ENCODE results near the gene PPIL1. TPM values are rescaled to one million over a fixed set of nuclear protein-coding genes. Genes with fewer than 3 reads are reported as not detected.

The PPIL1 gene
- total and polyA plus RNA-seq, 2 of the 8 experiments (the other 6 are each of a cell fraction or from before 2014, with no cell fraction given) = 83.7 to 86.5 TPM

- TF ChIP-seq CHD7 (IDR thresholded peaks at IDR 0.05; ENCODE audit: insufficient replicate concordance, low read length) (no peak), ATF3 (IDR thresholded peaks at IDR 0.05; ENCODE audit: insufficient read depth, low read depth, low read length) (no peak), GTF2F1 (IDR thresholded peaks at IDR 0.05; ENCODE audit: borderline replicate concordance, low read depth, low read length) (no peak), ATF2 (IDR thresholded peaks at IDR 0.05; ENCODE audit: low read length) (no peak)
These were observed 41.0 kb upstream of the PPIL1 start (continued) for GRCh38 chr6:36915599-36915998.
